C1 segment of cervical spinal cord (tissue), 14 donors: ENCODE measurements around the gene MYOF.
"Not testable (repeated sequence)": the region's sequence is repeated elsewhere in the genome, so short reads cannot be mapped to it uniquely, and the experiment has no call there.

Source experiments
- DNase-seq, 14 donors: peaks; one replicate each; lab custom pipeline; 2025; lab: John Stamatoyannopoulos, UW

The MYOF gene

DNA sequence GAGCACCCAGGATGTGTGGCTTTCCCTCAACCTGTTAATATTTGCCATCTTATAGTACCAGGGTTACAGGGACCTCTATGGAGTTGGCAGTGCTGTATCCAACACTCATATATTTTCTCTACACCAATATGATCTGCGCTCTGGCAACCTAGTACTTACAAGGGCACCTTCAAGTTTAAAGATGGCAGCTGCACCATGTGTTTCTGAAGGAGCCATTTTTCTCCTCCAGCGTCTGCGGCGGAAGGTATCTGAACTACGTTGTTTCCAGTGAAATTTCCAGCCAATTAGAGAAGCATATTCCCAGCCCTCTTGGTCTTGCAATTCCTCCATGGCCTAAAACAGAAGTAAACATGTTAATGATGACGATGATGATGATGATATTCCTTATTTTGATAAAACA lies 125.6 kb downstream of the MYOF start:
- no peak for DNase-seq

DNA sequence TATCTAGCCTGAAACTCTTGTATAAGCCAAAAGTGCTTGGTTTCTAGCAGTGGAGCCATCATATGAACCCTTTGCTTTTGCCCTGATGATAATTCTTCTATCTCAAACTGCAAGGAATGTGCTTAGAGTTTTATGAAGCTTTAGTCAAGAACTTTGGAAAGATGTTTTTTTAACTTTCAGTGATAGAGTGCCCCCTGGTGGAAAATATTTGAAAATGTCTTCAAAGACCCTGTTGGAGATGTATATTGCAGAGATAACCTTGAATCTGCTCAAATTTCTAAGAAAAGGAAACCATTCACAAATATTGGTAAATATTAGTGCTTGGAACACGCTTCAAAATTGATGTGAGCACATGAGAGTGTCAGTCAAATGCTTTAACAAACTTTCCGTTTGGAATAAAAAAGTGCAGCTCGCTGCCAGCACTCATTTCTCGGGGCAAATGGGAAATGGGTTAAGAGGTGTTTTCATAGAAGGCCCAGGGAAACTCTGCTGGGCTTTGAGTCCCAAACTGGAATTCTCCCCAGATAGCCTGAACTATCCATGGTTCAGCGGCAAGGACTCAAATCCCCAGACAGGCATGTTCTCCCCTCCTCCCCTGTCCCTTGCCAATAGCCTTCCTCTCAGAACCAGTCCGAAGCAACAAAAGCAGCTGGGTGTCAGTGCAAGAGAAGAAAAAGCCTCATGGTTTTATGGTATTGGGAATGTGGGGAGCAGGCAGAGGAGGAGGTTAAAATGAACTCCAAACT lies 129.3 kb downstream of the MYOF start:
- DNase-seq: no peak

DNA sequence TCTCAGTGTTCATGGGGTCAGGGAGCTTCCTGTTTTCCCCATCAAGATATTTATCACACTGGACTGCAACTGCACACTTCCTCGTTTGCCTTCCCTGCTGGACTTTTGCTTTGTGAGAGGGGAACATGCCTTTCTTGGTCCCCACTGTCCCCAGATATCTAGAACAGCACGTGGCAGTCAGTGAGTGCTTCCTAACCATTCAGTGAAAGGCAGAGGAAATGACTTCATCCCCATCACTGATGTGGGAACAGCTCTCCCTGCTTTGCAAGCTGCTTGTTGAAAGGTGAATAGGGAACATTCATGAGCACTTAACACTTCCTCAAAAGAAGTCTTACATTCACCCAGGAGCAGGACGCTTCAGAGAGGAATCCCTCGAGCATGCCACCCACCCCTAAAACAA lies 135.4 kb downstream of the MYOF start:
- DNase-seq: peak in 2 of 14 donors; percentile 4 to 7

DNA sequence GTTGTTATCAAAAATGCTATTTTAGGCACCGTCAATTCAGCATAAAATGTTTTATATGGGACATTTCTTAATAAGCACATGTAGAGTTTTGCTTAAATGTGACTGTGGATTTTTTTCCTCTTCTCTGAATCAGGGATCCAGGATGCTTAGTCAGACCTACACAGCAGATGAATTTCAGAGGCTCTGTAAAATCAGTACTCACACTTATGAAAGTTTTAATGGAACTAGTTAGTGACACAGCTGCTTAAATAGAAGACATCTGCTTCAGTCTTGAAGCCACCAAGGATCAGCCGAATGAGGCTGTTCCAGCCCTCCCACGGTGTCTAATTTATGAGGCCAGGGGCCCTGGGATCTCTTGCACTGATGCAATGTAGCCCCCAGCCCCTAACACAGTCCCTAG lies 136.0 kb downstream of the MYOF start:
- no peak for DNase-seq

DNA sequence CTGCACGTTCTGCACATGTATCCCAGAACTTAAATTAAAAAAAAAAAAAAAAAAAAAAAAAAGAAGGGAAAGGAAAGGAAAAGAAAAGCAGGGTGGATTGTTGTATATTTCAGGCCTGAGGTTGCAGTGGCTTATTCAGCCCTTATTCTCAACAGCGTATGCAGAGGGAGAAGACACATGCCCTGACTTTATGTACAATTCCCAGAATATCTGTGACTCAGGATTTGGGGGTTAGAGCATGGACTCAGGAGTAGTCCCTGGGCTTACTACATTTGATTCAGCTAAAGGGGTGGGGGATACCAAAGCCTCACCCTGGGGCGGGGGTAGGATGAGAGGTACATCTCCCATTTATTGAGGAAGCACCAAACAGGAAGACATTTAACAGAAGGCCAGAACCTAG lies 137.4 kb downstream of the MYOF start:
- DNase-seq: no peak

DNA sequence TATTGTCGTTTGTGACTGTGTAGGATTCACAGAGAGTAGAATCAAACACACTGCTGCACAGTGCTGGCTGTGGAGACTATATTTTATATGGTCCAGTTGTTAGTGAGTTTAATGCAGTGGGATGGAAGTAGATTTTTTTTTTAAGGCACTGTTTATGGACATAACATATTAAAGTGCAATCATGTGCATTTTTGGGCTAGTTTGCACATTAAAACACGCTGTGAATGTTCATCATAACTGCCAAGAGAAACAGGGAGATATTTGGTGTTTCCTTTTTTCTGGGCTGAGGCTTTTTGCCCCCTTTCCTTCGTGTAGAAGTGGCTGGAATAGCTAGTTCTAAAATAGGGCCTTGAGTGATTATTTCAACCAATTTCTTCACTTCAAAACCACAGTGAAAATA lies 139.2 kb downstream of the MYOF start:
- DNase-seq: no peak

DNA sequence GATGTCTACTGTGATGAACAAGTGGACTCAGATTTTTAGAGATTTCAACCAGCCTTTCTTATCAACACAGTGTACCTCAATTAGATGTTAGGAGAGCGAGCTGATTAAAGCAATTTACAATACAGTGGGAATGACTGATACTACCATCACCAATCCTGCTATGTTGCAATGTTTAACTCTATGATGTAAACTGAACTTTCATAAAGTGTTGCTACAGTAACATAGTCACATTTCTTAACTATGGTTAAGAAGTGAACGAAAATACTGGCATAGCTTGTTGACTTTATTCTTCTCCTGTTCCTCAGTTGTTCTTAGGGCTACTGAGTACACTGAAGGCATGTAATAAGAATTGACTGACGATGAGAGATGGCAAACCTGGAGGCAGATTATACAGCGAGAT lies 139.8 kb downstream of the MYOF start:
- no peak for DNase-seq

DNA sequence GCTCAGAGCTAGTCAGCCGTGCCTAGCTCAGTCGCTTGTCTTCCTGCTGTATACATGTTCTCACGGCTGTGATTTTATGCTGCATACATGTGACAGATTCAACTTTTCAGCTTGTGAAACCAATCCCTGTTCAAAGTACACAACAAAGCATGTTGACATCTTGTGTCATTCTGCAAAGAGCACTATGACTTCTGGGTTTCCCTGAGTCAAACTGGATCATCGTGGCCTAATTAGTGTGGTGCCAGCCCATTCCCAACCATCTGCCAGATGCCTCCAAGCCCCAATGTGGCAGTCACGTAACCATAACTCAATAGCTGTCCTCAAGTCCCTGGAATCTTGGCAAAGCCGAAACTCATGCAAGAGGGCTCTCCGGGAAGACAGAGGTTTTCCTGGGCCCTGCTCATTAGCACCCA lies 144.8 kb downstream of the MYOF start:
- DNase-seq: no peak

DNA sequence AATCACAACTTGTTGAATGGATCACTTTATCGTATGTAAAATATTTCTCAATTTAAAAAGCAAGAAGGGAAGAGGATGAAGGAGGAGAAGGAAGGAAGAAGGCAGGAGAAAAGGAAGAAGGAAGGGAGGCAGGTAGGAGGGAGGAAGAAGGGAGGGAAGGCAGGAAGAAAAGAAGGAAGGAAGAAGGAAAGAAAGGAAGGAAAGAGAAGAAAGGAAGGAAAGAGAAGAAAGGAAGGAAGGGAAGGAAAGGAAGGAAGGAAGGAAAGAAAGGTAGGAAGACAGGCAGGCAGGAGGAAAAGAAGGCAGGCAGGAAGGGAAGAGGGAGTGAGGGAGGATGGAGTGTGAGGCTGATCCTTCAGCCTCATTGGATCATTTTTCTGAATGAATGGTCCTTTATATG lies 145.5 kb downstream of the MYOF start:
- DNase-seq: no peak

DNA sequence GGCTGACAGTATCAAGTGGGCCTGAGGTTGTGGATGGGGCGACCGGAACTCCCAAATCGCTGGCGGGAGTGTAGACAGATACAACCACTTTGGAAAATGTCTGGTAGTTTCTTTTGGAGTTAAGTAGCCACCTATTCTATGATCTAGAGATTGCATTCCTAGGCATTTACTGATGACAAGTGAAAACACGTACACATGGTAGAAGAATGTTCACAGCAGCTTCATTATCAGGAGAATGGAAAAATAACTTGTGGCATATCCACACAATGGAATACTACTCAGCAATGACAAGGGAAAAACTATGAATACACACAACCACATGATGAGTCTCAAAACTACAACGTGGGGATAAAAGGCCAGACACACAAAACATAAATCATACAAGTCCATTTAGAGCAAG lies 146.0 kb downstream of the MYOF start:
- DNase-seq: no peak

DNA sequence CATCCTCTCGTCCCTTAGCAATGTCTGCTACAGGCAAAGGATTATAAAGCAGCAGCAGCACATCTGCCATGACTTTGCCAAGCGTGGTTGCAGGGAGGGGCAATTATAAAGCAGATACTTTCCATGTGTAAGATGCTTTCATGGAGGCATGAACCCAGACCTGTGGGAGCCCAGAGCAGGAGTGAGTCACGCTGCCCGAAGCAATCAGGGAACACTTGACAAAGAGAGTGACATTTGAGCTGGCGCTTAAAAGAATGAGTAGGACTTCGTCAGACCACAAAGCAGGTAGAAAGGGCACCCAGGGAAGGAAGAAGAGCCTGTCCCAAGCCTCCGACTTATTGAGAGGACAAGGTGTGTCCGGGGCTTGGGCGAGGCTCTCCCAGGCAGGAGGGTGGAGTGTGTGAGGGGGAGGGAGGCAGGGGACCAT lies 147.2 kb downstream of the MYOF start:
- no peak for DNase-seq

DNA sequence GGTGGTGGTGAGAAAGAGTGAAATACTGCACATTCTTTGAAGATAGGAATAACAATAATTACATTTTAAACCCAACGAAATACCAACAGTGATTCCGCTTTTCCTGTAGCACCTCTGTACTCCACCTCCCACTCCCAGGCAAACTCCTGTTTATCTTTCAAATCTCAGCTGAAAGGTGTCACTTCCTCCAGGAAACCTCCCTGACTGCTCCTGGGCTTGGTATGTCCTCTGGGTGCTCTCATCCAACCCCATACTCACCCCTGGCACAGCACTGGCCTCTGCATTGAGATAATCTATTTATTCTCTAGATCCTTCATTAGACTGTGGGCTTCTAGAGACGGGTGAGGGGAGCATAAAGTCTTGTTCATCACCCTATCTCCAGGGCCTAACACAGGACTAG lies 148.0 kb downstream of the MYOF start:
- DNase-seq: no peak

DNA sequence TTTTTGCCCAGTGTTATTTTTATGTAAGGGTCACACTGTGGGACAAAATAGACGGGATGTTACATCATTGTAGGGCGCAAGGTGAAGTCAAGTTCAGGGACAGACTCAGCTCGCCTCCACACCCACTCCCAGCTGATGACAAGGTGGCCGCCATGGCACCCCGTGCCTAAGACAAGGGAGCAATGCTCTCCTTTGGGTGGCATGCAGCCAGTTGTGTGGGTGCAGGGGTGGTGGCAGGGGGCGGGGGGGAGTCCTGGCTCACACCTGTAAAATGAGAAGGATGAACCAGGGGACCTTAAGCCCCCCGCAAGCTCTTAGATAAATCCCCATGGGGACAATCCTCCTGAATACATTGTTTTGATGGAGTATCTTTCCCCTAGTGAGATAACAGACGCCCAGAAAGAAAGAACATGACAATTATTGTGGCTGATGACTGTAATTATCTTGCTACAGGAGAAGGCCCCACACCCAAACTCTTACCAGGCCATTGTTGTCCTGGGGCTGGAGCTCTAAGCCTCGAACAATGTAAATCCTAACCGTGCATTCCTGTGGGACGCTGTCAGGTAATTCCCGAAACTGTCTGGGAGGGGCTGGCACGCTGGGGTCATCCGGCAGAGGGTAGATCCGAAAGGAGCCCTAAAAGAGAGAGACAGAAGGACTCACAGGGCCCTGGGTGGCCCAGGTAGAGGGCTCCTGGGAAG lies 148.7 kb downstream of the MYOF start:
- no peak for DNase-seq

DNA sequence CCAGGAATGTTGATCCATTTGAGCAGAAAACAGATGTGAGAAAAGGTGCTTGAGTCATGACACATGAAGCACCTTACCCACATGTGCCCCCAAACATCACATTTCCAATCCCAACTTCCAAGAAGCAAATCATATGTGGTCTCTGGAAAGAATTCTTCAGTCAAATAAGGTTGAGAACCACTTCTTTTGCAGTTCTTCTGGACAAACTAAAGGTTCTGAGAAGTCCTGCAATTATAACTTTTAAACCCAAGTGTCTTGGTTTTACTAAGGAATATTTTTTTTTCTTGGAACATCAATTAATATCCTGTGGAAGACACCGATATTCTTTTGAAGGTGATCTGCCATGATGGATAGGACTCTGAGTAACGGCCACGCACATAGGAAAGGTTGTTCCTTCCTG lies 151.3 kb downstream of the MYOF start:
- no peak for DNase-seq

DNA sequence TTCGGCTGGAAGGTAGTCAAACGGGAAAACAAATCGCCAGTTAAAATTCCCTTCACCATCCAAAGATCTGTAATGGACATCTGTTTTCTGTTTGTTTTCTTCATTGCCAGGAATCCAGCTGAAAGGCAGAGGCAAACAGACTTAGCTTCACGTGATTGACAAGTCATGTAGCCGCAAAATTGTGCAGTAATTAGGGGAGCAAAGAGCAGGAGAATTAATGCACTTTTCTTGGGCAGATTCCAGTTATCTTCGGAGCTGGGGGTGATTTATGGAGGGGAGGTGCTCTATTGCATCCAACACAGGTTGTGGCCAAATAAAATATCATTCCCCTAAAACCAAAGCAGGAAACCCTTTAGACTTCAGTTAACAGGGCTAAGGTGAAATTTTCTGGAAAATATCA lies 162.2 kb downstream of the MYOF start:
- no peak for DNase-seq

DNA sequence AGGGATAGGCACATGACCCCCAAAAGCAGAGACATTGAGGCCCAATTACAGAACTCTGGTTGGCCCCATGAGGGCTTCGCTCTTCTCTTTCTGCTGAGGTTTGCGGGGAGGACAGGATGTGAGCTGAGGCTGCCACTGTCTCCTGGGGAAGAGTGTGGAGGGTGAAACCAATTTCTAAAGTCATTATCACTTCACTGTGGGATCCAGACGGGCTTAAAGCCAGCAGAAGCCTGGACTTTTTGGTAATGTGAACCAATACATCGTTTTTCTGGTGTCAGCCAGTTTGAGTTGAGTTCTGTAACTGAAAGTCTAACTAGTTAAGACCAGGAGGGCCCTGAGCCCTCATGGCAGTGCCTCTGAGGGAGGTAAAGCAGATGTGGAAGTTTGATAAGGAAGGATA lies 163.0 kb downstream of the MYOF start:
- no peak for DNase-seq

DNA sequence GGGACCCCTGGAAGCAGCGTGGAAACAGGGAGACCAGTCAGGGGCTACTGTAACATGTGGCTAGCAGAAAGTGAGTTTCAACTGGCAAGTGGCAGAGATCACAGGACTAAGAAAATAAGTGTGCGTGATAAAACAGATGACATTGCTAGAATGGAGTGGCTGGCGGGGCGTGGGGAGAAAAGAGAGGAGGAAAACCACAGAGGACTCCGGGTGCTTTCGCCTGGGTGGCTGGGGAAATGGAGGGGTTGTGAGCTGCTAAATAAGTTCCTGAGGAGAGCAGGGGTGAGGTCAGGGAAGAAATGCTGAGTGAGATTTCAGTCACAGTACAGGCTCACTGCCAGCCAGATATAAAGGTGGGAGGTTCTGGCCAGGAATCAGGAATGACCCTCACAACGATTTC lies 166.9 kb downstream of the MYOF start:
- no peak for DNase-seq

DNA sequence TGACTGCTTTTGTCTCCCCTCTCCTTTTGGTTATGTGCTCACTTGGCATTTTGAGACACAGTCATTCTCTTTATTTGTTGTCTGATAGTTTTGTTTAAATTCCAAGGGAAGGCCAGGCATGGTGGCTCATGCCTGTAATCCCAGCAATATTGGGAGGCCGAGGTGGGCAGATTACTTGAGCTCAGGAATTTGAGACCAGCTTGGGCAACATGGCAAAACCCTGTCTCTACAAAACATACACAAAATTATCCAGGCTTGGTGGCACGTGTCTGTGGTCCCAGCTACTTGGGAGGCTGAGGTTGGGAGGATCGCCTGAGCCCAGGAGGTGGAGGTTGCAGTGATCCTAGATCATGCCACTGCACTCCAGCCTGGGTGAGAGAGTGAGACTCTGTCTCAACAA lies 167.5 kb downstream of the MYOF start:
- not testable (repeated sequence) for DNase-seq

DNA sequence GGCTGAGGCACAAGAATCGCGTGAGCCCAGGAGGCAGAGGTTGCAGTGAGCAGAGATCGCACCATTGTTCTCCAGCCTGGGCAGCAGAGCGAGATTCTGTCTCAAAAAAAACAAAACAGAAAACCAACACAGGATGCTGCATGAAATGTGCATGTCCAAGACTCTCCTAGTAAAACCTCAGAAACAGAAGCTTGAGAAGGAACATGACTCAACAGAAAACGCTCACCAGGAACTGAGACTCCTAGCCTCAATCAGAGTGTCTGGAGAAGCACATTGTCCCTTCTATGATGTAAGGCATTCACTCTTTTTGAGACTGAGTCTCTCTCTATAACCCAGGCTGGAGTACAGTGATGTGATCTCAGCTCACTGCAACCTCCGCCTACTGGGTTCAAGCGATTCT lies 168.3 kb downstream of the MYOF start:
- DNase-seq: no peak

DNA sequence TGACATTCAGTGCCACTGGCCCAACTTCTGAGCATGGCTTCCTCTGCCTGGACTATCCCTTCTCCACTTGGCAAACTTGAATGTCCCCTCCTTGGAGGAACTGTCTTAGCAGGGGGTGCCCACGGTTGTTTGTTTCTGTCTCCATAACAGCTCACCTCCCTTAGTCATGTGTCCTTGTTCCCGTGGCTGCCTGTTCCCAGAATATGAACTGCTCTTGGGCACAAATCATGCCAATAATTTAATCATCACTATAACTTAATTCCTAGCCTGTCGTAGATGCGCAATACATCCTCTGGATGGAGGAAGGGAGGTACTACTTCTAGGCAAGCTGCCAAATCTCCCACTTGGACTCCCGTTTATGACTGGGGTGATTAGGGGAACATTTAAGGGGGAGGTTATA lies 173.1 kb downstream of the MYOF start:
- no peak for DNase-seq

DNA sequence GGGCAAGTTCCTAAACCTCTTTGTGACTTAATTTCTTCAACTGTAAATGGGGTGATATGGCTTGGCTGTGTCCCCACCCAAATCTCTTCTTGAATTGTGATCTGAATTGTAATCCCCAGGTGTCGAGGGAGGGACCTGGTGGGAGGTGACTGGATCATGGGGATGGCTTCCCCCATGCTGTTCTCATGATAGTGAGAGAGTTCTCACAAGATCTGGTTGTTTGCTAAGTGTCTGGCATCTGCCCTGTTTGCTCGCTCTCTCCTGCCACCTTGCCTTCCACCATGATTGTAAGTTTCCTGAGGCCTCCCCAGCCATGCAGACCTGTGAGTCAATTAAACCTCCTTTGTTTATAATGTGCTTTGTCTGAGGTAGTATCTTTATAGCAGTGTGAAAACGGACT lies 177.0 kb downstream of the MYOF start:
- no peak for DNase-seq

DNA sequence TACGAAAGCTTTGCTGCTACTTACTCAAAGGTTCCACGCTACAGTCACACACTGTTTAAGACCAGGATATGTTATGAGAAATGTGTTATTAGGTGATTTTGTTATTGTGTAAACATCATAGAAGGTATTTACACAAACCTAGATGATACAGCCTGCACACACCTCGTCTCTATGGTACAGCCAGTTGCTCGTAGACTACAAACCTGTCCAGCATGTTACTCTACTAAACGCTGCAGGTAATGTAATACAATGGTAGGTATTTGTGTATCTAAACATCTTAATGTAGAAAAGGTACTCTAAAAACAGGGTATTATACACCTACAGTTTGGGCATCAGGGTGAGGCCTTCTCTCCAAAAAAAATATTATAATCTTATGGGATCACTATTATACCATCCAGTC lies 181.2 kb downstream of the MYOF start:
- no peak for DNase-seq

DNA sequence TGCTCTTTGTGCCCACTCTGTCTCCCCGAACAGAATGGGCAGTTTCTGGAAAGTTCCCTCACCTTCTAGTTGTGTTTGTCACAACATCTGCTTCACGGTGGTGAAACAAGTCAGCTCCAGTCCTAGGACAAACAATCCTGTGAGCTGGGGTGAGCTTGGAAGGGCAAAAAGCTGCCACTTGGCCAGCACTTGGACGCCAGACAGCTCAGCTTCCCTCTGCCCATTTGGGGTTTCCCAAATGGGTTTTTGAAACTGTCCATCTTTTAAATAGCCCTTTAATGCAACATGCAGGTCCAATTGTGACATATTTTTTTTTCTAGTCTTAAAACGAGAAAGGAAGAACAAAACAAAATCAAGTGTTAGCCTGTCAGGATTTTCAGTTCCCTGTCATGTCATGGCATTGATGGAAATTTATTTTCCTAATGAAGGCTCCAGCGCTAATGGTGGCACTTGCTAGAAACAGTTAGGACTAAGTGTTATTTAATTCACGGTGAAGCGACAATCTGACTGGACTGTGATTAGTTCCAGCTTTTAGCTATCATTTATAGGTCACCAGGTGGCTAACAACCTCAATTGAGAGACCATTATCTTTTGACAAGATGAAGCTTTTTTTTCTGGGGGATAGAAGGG lies 181.7 kb downstream of the MYOF start:
- DNase-seq: no peak
